SIG-M5 (cell line): ENCODE results near the gene ENTPD8.
"Not testable (repeated sequence)": the region's sequence is repeated elsewhere in the genome, so short reads cannot be mapped to it uniquely, and the experiment has no call there.

ENCODE experiments used
- DNase-seq: peaks from one replicate; lab custom pipeline; 2025; lab: John Stamatoyannopoulos, UW

The ENTPD8 gene

DNA sequence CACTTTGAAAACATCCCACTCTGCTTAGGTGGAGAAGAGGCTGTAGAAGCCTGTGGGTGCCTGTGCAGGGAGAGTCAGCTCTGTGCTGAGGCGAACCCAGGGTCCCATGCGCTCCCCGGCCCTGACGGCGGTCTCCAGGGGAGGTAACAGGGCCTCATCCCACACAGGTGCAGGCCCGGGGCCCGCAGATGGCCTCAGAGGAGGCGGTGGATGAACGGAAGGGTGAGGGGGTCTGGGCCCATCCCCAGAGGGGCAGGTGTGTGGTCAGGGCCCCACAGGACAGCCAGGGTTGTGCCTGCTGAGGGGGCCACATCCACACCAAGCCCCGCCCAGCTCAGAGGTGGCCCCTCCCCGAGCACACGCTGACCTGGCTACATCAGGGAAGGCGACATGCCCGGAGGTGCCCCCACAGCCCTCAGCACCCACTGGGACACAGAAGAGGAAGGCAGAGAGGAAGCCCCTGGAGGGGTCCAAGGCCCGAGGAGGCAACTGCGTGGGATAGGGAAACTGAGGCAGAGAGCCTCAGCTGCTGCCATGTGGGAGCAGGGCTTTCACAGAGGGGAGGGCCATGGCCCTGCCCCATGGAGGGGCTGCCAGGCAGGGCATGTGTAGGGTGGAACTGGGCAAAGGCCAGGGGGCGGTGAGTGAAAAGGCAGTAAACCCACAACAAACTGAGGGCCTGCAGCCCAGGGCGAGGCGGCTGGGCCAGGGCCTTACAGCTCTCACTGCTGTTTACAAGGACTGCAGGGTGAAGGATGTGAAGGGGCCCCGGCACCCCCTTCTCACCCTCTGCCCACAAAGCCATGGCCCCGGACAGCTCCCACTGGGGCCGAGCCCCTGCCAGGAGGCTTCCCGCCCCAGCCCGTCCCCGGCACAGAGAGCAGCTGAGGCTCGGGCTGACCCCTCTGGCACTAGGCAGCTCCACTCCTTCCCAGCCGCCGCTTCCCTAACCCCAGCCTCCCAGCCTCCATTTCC is 47.7 kb downstream of the ENTPD8 start:
- no peak for DNase-seq

- no peak for DNase-seq
These were observed 48.7 kb downstream of the ENTPD8 start for GRCh38 chr9:137392232-137393007.

- no peak for DNase-seq
These were observed 49.8 kb downstream of the ENTPD8 start for GRCh38 chr9:137391411-137391754.

GRCh38 chr9:137390553-137391410 is 50.4 kb downstream of the ENTPD8 start:
- DNase-seq = no peak

- DNase-seq = no peak
These were observed 51.8 kb downstream of the ENTPD8 start for GRCh38 chr9:137389428-137389746.

GRCh38 chr9:137388589-137389427 is 52.3 kb downstream of the ENTPD8 start:
- DNase-seq = no peak

DNA sequence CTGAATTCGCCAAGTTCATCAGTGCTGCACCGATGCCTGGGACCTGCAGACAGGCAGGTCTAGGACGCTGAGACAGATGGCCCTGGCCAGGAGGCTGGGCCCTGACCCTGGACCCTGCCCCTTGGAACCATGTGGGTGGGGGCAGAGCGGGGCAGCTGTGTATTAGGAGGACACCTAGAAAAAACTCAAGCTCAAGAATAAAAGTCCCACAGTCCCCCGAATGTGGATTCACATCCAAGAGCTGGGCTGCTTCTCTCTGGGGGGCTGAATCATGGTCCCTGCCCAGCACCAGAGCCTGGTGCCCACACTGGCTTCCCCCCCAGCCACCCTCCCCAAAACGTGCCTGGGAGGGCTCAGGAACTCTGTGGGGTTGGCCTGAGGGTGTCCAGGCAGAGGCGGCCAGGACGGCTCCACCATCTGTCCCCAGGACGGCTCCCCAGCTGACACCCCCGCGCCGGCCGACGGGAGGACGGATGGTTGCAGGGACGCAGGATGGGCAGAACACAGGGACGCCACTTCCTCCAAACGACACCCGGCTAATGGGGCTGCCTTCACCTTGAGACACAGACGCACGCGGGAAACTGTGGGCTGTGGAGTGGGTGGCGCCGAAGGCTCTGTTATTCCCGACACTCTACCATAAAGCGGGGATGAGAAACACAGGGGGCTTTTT is 53.1 kb downstream of the ENTPD8 start:
- no peak for DNase-seq

DNA sequence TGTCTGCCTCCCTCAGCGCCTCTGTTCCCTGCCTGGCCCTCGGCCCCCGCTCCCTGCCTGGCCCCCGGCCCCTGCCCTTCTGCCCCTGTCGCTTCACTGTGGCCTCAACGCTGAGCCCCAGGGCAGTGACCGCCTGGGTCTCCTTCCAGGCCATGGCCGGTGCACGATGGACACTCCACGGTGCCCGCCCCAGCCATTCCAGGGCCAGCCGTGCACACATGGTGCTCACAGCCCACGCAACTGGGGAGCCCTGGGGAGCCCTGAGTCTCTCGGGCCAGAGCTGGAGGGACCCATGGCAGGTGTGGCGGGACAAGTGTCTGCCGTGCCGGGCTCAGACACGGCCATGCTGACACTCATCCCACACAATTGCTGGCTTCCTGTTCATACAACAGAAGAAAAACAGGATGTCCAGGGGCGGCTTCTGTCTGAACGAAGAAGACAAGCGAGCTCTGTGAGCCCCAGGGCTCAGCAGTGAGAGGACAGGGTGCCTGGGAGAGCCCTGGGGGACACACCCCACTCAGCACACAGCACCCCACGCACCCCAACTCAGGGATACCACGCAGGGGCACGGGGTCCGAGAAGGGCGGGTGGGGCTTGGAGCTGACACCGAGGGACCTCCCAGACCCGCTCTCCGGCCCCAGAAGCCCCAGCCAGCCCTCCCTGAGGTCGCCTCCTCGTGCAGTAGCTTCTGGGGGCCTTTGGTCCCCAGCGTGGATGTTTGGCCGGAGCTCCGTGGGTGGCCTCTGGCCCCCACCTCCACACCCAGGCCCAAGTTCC is 53.9 kb downstream of the ENTPD8 start:
- no peak for DNase-seq

DNA sequence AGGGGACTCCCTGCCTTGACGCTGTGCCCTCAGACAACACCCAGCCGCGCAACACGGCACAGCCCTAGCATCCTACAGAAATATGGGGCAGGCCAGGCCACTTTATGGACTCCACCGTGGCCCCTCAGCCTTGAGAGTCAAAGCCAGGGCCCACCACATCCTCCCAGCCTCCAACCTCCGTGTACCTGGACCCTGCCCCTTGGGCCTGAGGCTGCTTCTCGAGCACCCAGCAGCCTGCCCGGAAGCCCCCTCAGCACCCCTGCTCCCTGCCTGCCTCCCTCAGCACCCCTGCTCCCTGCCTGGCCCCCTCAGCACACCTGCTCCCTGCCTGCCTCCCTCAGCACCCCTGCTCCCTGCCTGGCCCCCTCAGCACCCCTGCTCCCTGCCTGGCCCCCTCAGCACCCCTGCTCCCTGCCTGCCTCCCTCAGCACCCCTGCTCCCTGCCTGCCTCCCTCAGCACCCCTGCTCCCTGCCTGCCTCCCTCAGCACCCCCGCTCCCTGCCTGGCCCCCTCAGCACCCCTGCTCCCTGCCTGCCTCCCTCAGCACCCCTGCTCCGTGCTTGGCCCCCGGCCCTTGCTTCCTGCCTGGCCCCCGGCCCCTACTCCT is 54.5 kb downstream of the ENTPD8 start:
- DNase-seq = not testable (repeated sequence)

- DNase-seq = no peak
These were observed 56.0 kb downstream of the ENTPD8 start for GRCh38 chr9:137385061-137385655.
